ENCODE results near the gene AREG. TPM values are rescaled to one million over a fixed set of nuclear protein-coding genes. Genes with fewer than 3 reads are reported as not detected.

Gene AREG
- total and polyA plus RNA-seq, 2 of the 4 experiments (the other 2 are of a cell fraction): 0.17 to 0.18 TPM

- Histone ChIP-seq H3K79me1 (ENCODE audit: low read depth in 1 of 2, low read length in 2 of 2) (no peaks in the 10 kb centered on the region), H4K20me1 (ENCODE audit: insufficient read depth, low read length) (no peaks in the 10 kb centered on the region), H3K18ac (ENCODE audit: low read depth, low read length) (no peak overlapping the region), H4K91ac (ENCODE audit: insufficient read depth, low read depth, low read length) (no peak overlapping the region), H3K27ac (ENCODE audit: insufficient read depth, low read length) (no peak overlapping the region), H2BK120ac (ENCODE audit: low read depth, low read length) (peak overlapping the region; percentile 19; the same call in 1 of the 2 replicates), H3K9me3 (ENCODE audit: control insufficient read depth, insufficient read depth, low read length) (no peaks in the 10 kb centered on the region), H2AK9ac (replicated peaks; ENCODE audit: low read depth, low read length, poor library complexity) (no peak overlapping the region), H3K4me3 (ENCODE audit: insufficient read depth, low read depth, low read length) (no peak overlapping the region), H3K27me3 (ENCODE audit: control insufficient read depth, insufficient read depth, low read length) (no peaks in the 10 kb centered on the region), H3K36me3 (ENCODE audit: control insufficient read depth, insufficient read depth, low read length) (no peaks in the 10 kb centered on the region), H3K23ac (ENCODE audit: low read depth, low read length) (no peak overlapping the region), H2BK20ac (ENCODE audit: low read depth, low read length) (peak overlapping the region; percentile 74; the same call in 1 of the 2 replicates), H2BK5ac (ENCODE audit: low read depth, low read length, poor library complexity, severe bottlenecking) (no peak overlapping the region), H3K4me1 (ENCODE audit: control insufficient read depth, insufficient read depth, low read length) (peaks cover 9% of the 10 kb centered on the region), H3K14ac (replicated peaks; ENCODE audit: low read depth, low read length) (no peak overlapping the region), H3K4ac (ENCODE audit: low read depth, low read length) (peak overlapping the region; percentile 32; the same call in 1 of the 2 replicates), H4K8ac (ENCODE audit: low read depth in 2 of 2, low read length in 2 of 2) (no peak overlapping the region), H3K9ac (ENCODE audit: low read depth, low read length) (no peak overlapping the region), H4K5ac (ENCODE audit: low read depth, low read length) (no peak overlapping the region), H3K56ac (ENCODE audit: extremely low read depth, insufficient read depth, low read length) (no peak overlapping the region), H3K9me1 (ENCODE audit: insufficient read depth, low read length) (peaks cover 4% of the 10 kb centered on the region; the same call in 1 of the 2 replicates), H2BK15ac (ENCODE audit: low read depth, low read length) (no peak overlapping the region), H3K4me2 (ENCODE audit: low read depth, low read length) (no peak overlapping the region), H2AK5ac (ENCODE audit: low read depth, low read length) (peak overlapping the region; percentile 30), H2AFZ (replicated peaks; ENCODE audit: low read length, poor library complexity) (no peak overlapping the region)
- dilution Hi-C loops (cut with HindIII; ENCODE audit: low sequenced_read_pairs, unreplicated experiment) (no loop called here), in situ Hi-C loops (cut with MboI; ENCODE audit: low sequenced_read_pairs) (no loop called here), intact Hi-C loops (cut with micrococcal nuclease) (no loop called here)
- BruUV-seq (replicated peaks): no TSS peak
- ChIA-PET CTCF (interaction anchor here (1.1 to 1.2 kb wide), 2 partner anchors 30 to 42 kb away, joined by 3 read pairs; no protein-coding TSS in a partner anchor), POLR2A (ENCODE audit: unreplicated experiment) (no interaction called here)
- ATAC-seq (ENCODE audit: low read depth) (no peak), DNase-seq (no peak)
- no peak for TF ChIP-seq RCOR1 (IDR thresholded peaks at IDR 0.05; ENCODE audit: insufficient replicate concordance, low read length)
- TF ChIP-seq MXI1 (IDR thresholded peaks at IDR 0.05; ENCODE audit: borderline replicate concordance, low read depth, low read length): no peak
- WGBS, 2 experiments (ENCODE audit: extremely low coverage in 2 of 2, insufficient read length in 1 of 2): no CpG with 5 or more reads among the region's 1 CpG
Observed at GRCh38 chr4:74471264-74471663, 26.3 kb downstream of the AREG start.

All from IMR-90 (cell line).